DMS153 treated with DMSO at 0.1 percent for 48 hours (cell line): Measurements from ENCODE around the gene FAM234B.
"Not testable (repeated sequence)": the region's sequence is repeated elsewhere in the genome, so short reads cannot be mapped to it uniquely, and the experiment has no call there.

ENCODE experiments used
- DNase-seq: peaks from one replicate; lab custom pipeline; 2025; ENCODE audit not compliant: unreplicated experiment; lab: John Stamatoyannopoulos, UW

Gene FAM234B

GRCh38 chr12:13060581-13060980 lies 16.4 kb downstream of the FAM234B start:
- no peak for DNase-seq

GRCh38 chr12:13061377-13061776 lies 17.2 kb downstream of the FAM234B start:
- DNase-seq, result no peak

GRCh38 chr12:13062669-13063068 lies 18.5 kb downstream of the FAM234B start:
- no peak for DNase-seq

- no peak for DNase-seq
Measured at GRCh38 chr12:13066014-13066413, 21.8 kb downstream of the FAM234B start.

- no peak for DNase-seq
Measured at GRCh38 chr12:13066459-13066858, 22.3 kb downstream of the FAM234B start.

GRCh38 chr12:13067322-13067721 lies 23.1 kb downstream of the FAM234B start:
- DNase-seq, result no peak

- DNase-seq, result no peak
Measured at GRCh38 chr12:13069380-13069779, 25.2 kb downstream of the FAM234B start.

GRCh38 chr12:13071305-13072280 lies 27.4 kb downstream of the FAM234B start:
- no peak for DNase-seq

GRCh38 chr12:13073173-13073572 lies 29.0 kb downstream of the FAM234B start:
- no peak for DNase-seq

GRCh38 chr12:13074396-13075117 lies 30.4 kb downstream of the FAM234B start:
- DNase-seq, result no peak

GRCh38 chr12:13075118-13075480 lies 30.9 kb downstream of the FAM234B start:
- no peak for DNase-seq

- no peak for DNase-seq
Measured at GRCh38 chr12:13075786-13076570, 31.8 kb downstream of the FAM234B start.

- DNase-seq, result no peak
Measured at GRCh38 chr12:13079440-13079906, 35.3 kb downstream of the FAM234B start.

GRCh38 chr12:13080266-13080665 lies 36.1 kb downstream of the FAM234B start:
- no peak for DNase-seq

- DNase-seq, result no peak
Measured at GRCh38 chr12:13082861-13083260, 38.7 kb downstream of the FAM234B start.

GRCh38 chr12:13083638-13084037 lies 39.5 kb downstream of the FAM234B start:
- DNase-seq, result not testable (repeated sequence)

GRCh38 chr12:13084898-13085640 lies 40.9 kb downstream of the FAM234B start:
- DNase-seq, result no peak

GRCh38 chr12:13085968-13086686 lies 41.9 kb downstream of the FAM234B start:
- no peak for DNase-seq

- no peak for DNase-seq
Measured at GRCh38 chr12:13087766-13088165, 43.6 kb downstream of the FAM234B start.

- DNase-seq, result no peak
Measured at GRCh38 chr12:13088496-13088895, 44.3 kb downstream of the FAM234B start.
